Measurements from ENCODE around the gene DLG2. TPM values are rescaled to one million over a fixed set of nuclear protein-coding genes. Genes with fewer than 3 reads are reported as not detected.

The DLG2 gene
- total RNA-seq, 3 donors from 2014 or later: 4.3 to 12.3 (median 6.9) TPM

GRCh38 chr11:84036664-84037194 is 1590.4 kb downstream of the DLG2 start:
- Histone ChIP-seq H3K27me3 (no peaks in the 10 kb centered on the region), H3K9me3 (peaks cover 0 to 4% of the 10 kb centered on the region in 2 donors), H3K36me3 (no peaks in the 10 kb centered on the region), H3K4me1 (no peaks in the 10 kb centered on the region), H3K4me3 (no peak overlapping the region), H3K27ac (no peak overlapping the region)
- DNase-seq (ENCODE audit: low spot score in 2 of 2): no peak
- intact Hi-C loops (cut with DNase I; ENCODE audit: low total_unique reads): no loop called here
- TF ChIP-seq POLR2AphosphoS5 (IDR thresholded peaks at IDR 0.05) (no peak), CTCF (IDR thresholded peaks at IDR 0.05) (no peak), POLR2A (IDR thresholded peaks at IDR 0.05) (no peak)

GRCh38 chr11:84035645-84036044 is 1591.5 kb downstream of the DLG2 start:
- Histone ChIP-seq H3K27ac (no peak overlapping the region), H3K4me1 (no peaks in the 10 kb centered on the region), H3K36me3 (no peaks in the 10 kb centered on the region), H3K4me3 (no peak overlapping the region), H3K9me3 (peaks cover 0 to 4% of the 10 kb centered on the region in 2 donors), H3K27me3 (no peaks in the 10 kb centered on the region)
- intact Hi-C loops (cut with DNase I; ENCODE audit: low total_unique reads): no loop called here
- TF ChIP-seq CTCF (IDR thresholded peaks at IDR 0.05) (no peak), POLR2A (IDR thresholded peaks at IDR 0.05) (no peak), POLR2AphosphoS5 (IDR thresholded peaks at IDR 0.05) (no peak)
- DNase-seq (ENCODE audit: low spot score in 2 of 2): no peak

GRCh38 chr11:84034484-84034883 is 1592.7 kb downstream of the DLG2 start:
- DNase-seq (ENCODE audit: low spot score in 2 of 2): no peak
- H3K4me1 ChIP-seq: no peaks in the 10 kb centered on the region
- intact Hi-C loops (cut with DNase I; ENCODE audit: low total_unique reads): loop anchor here (1.0 kb wide), 1 partner anchor 35 kb away; no protein-coding TSS in a partner anchor
- H3K36me3 ChIP-seq: no peaks in the 10 kb centered on the region
- no peak overlapping the region for H3K4me3 ChIP-seq
- H3K9me3 ChIP-seq: peaks cover 0 to 4% of the 10 kb centered on the region in 2 donors
- TF ChIP-seq POLR2A (IDR thresholded peaks at IDR 0.05): no peak
- no peak overlapping the region for H3K27ac ChIP-seq
- H3K27me3 ChIP-seq: no peaks in the 10 kb centered on the region

GRCh38 chr11:84024266-84024665 is 1602.9 kb downstream of the DLG2 start:
- no peaks in the 10 kb centered on the region for H3K4me1 ChIP-seq
- intact Hi-C loops (cut with DNase I; ENCODE audit: low total_unique reads): no loop called here
- H3K4me3 ChIP-seq: no peak overlapping the region
- H3K9me3 ChIP-seq: no peaks in the 10 kb centered on the region
- no peaks in the 10 kb centered on the region for H3K36me3 ChIP-seq
- no peak overlapping the region for H3K27ac ChIP-seq
- H3K27me3 ChIP-seq: no peaks in the 10 kb centered on the region
- DNase-seq (ENCODE audit: low spot score in 2 of 2): no peak
- TF ChIP-seq POLR2AphosphoS5 (IDR thresholded peaks at IDR 0.05) (no peak), CTCF (IDR thresholded peaks at IDR 0.05) (no peak), POLR2A (IDR thresholded peaks at IDR 0.05) (no peak)

- no peaks in the 10 kb centered on the region for H3K4me1 ChIP-seq
- no peak for DNase-seq (ENCODE audit: low spot score in 2 of 2)
- no peaks in the 10 kb centered on the region for H3K36me3 ChIP-seq
- H3K27me3 ChIP-seq: no peaks in the 10 kb centered on the region
- H3K27ac ChIP-seq: no peak overlapping the region
- TF ChIP-seq CTCF (IDR thresholded peaks at IDR 0.05): no peak
- no peak for TF ChIP-seq POLR2A (IDR thresholded peaks at IDR 0.05)
- TF ChIP-seq POLR2AphosphoS5 (IDR thresholded peaks at IDR 0.05): no peak
- intact Hi-C loops (cut with DNase I; ENCODE audit: low total_unique reads): no loop called here
- H3K4me3 ChIP-seq: no peak overlapping the region
- no peaks in the 10 kb centered on the region for H3K9me3 ChIP-seq
Measured at GRCh38 chr11:84022695-84023094, 1604.4 kb downstream of the DLG2 start.

GRCh38 chr11:84022201-84022600 is 1604.9 kb downstream of the DLG2 start:
- DNase-seq (ENCODE audit: low spot score in 2 of 2): no peak
- intact Hi-C loops (cut with DNase I; ENCODE audit: low total_unique reads): no loop called here
- H3K27me3 ChIP-seq: no peaks in the 10 kb centered on the region
- no peaks in the 10 kb centered on the region for H3K36me3 ChIP-seq
- H3K4me1 ChIP-seq: no peaks in the 10 kb centered on the region
- H3K9me3 ChIP-seq: no peaks in the 10 kb centered on the region
- no peak for TF ChIP-seq POLR2AphosphoS5 (IDR thresholded peaks at IDR 0.05)
- no peak for TF ChIP-seq CTCF (IDR thresholded peaks at IDR 0.05)
- TF ChIP-seq POLR2A (IDR thresholded peaks at IDR 0.05): no peak
- H3K27ac ChIP-seq: no peak overlapping the region
- no peak overlapping the region for H3K4me3 ChIP-seq
